ENCODE data around the gene FOXN3.

Gene FOXN3

GRCh38 chr14:89356927-89357326 is 60.1 kb downstream of the FOXN3 start:
- no peak for DNase-seq

GRCh38 chr14:89356496-89356895 is 60.5 kb downstream of the FOXN3 start:
- DNase-seq = no peak

GRCh38 chr14:89353766-89354113 is 63.3 kb downstream of the FOXN3 start:
- DNase-seq = no peak

- DNase-seq = no peak
Observed at GRCh38 chr14:89352976-89353765, 63.9 kb downstream of the FOXN3 start.

GRCh38 chr14:89351516-89352404 is 65.3 kb downstream of the FOXN3 start:
- no peak for DNase-seq

- no peak for DNase-seq
Observed at GRCh38 chr14:89351221-89351515, 65.9 kb downstream of the FOXN3 start.

- no peak for DNase-seq
Observed at GRCh38 chr14:89350152-89350551, 66.9 kb downstream of the FOXN3 start.

GRCh38 chr14:89349171-89350008 is 67.6 kb downstream of the FOXN3 start:
- no peak for DNase-seq

- DNase-seq = no peak
Observed at GRCh38 chr14:89348722-89349121, 68.3 kb downstream of the FOXN3 start.

GRCh38 chr14:89347885-89348284 is 69.1 kb downstream of the FOXN3 start:
- no peak for DNase-seq

GRCh38 chr14:89344920-89345254 is 72.1 kb downstream of the FOXN3 start:
- DNase-seq = no peak

GRCh38 chr14:89343356-89343755 is 73.7 kb downstream of the FOXN3 start:
- no peak for DNase-seq

GRCh38 chr14:89342049-89342448 is 75.0 kb downstream of the FOXN3 start:
- DNase-seq = no peak

- no peak for DNase-seq
Observed at GRCh38 chr14:89340200-89341181, 76.5 kb downstream of the FOXN3 start.

GRCh38 chr14:89339579-89339978 is 77.5 kb downstream of the FOXN3 start:
- no peak for DNase-seq

GRCh38 chr14:89339158-89339557 is 77.9 kb downstream of the FOXN3 start:
- no peak for DNase-seq

- DNase-seq = no peak
Observed at GRCh38 chr14:89336338-89336737, 80.7 kb downstream of the FOXN3 start.

GRCh38 chr14:89332031-89332430 is 85.0 kb downstream of the FOXN3 start:
- DNase-seq = no peak

GRCh38 chr14:89331398-89331797 is 85.6 kb downstream of the FOXN3 start:
- no peak for DNase-seq

- DNase-seq = no peak
Observed at GRCh38 chr14:89330236-89331002, 86.6 kb downstream of the FOXN3 start.

GRCh38 chr14:89327771-89328212 is 89.2 kb downstream of the FOXN3 start:
- DNase-seq = no peak
